ENCODE data around the gene TTLL6. TPM values are rescaled to one million over a fixed set of nuclear protein-coding genes. Genes with fewer than 3 reads are reported as not detected.

The TTLL6 gene
- total and polyA plus RNA-seq, 2 of the 8 experiments (the other 6 are each of a cell fraction or from before 2014, with no cell fraction given) = 2.6 to 4.3 TPM

GRCh38 chr17:48718761-48719641 is 98.0 kb downstream of the TTLL6 start (continued):
- TF ChIP-seq ASH2L (IDR thresholded peaks at IDR 0.05; ENCODE audit: low read length) = peak; percentile 48
- no peak for TF ChIP-seq TEAD4 (IDR thresholded peaks at IDR 0.05; ENCODE audit: low read depth, low read length)
- no peak for TF ChIP-seq TAF7 (optimal IDR thresholded peaks at IDR 0.05; ENCODE audit: borderline replicate concordance, low read depth, low read length)
- no peak for TF ChIP-seq SAP30 (IDR thresholded peaks at IDR 0.05; ENCODE audit: insufficient read depth, insufficient replicate concordance, low read length)
- TF ChIP-seq, protein P1, sequence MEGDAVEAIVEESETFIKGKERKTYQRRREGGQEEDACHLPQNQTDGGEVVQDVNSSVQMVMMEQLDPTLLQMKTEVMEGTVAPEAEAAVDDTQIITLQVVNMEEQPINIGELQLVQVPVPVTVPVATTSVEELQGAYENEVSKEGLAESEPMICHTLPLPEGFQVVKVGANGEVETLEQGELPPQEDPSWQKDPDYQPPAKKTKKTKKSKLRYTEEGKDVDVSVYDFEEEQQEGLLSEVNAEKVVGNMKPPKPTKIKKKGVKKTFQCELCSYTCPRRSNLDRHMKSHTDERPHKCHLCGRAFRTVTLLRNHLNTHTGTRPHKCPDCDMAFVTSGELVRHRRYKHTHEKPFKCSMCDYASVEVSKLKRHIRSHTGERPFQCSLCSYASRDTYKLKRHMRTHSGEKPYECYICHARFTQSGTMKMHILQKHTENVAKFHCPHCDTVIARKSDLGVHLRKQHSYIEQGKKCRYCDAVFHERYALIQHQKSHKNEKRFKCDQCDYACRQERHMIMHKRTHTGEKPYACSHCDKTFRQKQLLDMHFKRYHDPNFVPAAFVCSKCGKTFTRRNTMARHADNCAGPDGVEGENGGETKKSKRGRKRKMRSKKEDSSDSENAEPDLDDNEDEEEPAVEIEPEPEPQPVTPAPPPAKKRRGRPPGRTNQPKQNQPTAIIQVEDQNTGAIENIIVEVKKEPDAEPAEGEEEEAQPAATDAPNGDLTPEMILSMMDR (IDR thresholded peaks at IDR 0.05; ENCODE audit: control extremely low read depth in 1 of 3, insufficient read depth in 1 of 3, low read depth in 1 of 3, low read length in 3 of 3) = no peak
- TF ChIP-seq JUN (IDR thresholded peaks at IDR 0.05; ENCODE audit: low read depth, low read length) = no peak
- no peak for TF ChIP-seq RBBP5 (IDR thresholded peaks at IDR 0.05; ENCODE audit: borderline replicate concordance, low read depth, low read length)
- TF ChIP-seq SP4 (IDR thresholded peaks at IDR 0.05; ENCODE audit: low read length) = no peak
